Activated naive CD4-positive, alpha-beta T cell treated with anti-CD3 and anti-CD28 coated beads, Interleukin-2, amount 50 U/mL, for 24 hours (primary cell): Measurements from ENCODE around the gene SRSF2.
"Not testable (repeated sequence)": the region's sequence is repeated elsewhere in the genome, so short reads cannot be mapped to it uniquely, and the experiment has no call there.

Experiments
- H3K27ac Mint-ChIP-seq: one replicate; pipeline ENCODE4 v1.8.0; 2021; ENCODE audit warnings: mild to moderate bottlenecking, mixed read lengths
- H3K27me3 Mint-ChIP-seq: one replicate; pipeline ENCODE4 v1.8.0; 2021; ENCODE audit warnings: mixed read lengths
- H3K36me3 Mint-ChIP-seq: one replicate; pipeline ENCODE4 v1.8.0; 2021; ENCODE audit warnings: mixed read lengths
- H3K4me1 Mint-ChIP-seq: one replicate; pipeline ENCODE4 v1.8.0; 2021; ENCODE audit warnings: mixed read lengths
- H3K4me3 Mint-ChIP-seq: one replicate; pipeline ENCODE4 v1.8.0; 2021; ENCODE audit warnings: mild to moderate bottlenecking, mixed read lengths
- H3K9me3 Mint-ChIP-seq: one replicate; pipeline ENCODE4 v1.8.0; 2021; ENCODE audit warnings: mixed read lengths

SRSF2 gene

DNA sequence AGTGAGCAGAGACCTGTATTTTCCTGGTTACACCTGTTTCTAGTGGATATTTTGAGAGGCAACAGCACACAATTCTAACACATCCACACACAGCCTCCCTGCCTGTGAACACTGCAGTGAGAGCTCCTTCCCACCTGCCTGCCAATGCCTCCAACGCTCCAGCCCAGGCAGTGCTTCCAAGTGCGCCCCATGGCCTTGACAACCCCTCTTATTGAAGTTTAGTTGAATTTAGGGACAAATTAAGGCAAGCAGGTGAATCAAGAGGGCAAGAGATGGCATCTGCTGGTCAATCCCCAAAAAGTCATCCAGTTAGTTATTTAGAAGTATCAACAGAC, 21.7 kb downstream of the SRSF2 start:
- H3K27ac Mint-ChIP-seq = no peak overlapping the region
- H3K27me3 Mint-ChIP-seq = no peaks in the 10 kb centered on the region
- peaks cover 43% of the 10 kb centered on the region for H3K4me1 Mint-ChIP-seq
- no peaks in the 10 kb centered on the region for H3K9me3 Mint-ChIP-seq
- H3K36me3 Mint-ChIP-seq = peaks cover 7% of the 10 kb centered on the region
- H3K4me3 Mint-ChIP-seq = no peak overlapping the region

DNA sequence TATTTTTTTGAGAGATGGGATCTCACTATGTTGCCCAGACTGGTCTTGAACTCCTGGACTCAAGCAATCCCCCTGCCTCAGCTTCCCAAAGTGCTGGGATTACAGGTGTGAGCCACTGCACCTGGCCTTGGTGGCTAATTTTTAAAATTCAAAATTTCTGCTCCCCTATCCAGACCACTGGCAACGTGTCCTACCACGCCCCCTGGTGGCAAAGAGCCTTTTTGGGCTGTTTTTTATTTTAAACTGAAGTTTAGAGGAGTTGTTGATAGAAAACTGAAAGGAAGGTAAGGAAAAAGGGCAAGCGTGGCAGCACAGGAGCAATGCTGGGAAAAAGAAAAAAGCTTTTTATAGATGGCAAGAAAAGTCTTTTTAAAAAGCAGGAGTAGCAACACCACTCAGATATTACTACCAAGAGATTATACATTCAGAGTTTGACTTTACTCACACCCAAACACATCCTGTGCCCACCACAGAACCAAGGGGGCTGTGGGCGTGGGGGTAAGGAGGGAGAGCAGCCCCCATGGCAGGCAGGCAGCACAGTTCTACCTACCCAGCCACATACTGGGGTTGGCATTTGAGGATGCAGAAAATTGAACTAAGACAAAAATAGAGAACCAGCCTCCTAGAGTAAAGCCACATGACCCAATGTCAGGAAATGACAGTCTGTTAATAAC, 22.2 kb downstream of the SRSF2 start:
- no peaks in the 10 kb centered on the region for H3K9me3 Mint-ChIP-seq
- H3K27ac Mint-ChIP-seq = peak overlapping the region; percentile 57
- H3K36me3 Mint-ChIP-seq = peaks cover 7% of the 10 kb centered on the region
- no peaks in the 10 kb centered on the region for H3K27me3 Mint-ChIP-seq
- H3K4me1 Mint-ChIP-seq = peaks cover 44% of the 10 kb centered on the region
- H3K4me3 Mint-ChIP-seq = no peak overlapping the region

DNA sequence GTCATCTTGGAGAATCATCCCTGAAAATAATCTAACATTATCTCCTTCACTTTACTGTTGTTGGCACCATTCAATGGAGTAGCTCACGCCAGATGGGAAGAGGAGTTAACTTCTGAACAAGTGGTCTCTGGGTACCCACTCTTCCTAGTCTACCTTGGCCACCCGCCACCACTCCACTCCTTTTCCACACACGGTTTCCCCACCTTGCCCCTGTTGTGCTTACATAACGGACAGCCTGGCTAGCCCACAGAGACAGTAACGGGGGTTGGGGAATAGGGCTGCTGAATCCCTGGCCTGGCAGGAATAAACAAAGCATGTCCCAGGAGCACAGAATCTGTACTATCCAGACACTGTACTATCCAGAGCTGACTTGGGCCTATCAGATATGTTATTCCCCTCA, 22.8 kb downstream of the SRSF2 start:
- no peak overlapping the region for H3K4me3 Mint-ChIP-seq
- H3K9me3 Mint-ChIP-seq = no peaks in the 10 kb centered on the region
- H3K27ac Mint-ChIP-seq = peak overlapping the region; percentile 41
- H3K36me3 Mint-ChIP-seq = peaks cover 7% of the 10 kb centered on the region
- H3K27me3 Mint-ChIP-seq = no peaks in the 10 kb centered on the region
- H3K4me1 Mint-ChIP-seq = peaks cover 49% of the 10 kb centered on the region

DNA sequence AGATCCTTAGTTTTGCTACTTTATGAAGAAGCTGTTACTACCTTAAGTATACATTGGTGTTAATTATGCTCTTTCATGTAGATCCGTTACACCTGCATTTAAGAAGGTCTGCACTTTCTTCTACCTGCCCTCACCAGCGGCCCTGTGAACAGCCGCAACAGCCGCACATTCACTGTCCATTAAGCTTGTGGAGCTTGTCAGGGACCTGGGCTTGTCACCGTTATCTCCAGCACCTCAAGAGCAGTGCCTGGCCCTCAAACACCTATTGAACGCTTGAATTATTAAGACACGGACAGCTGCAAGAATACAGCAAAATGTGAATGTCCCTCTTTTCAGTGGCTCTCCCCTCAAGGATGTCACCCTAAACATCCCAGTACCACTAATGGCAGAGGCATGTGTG, 23.4 kb downstream of the SRSF2 start:
- H3K4me3 Mint-ChIP-seq = no peak overlapping the region
- H3K9me3 Mint-ChIP-seq = no peaks in the 10 kb centered on the region
- peaks cover 7% of the 10 kb centered on the region for H3K36me3 Mint-ChIP-seq
- H3K27me3 Mint-ChIP-seq = no peaks in the 10 kb centered on the region
- peaks cover 47% of the 10 kb centered on the region for H3K4me1 Mint-ChIP-seq
- H3K27ac Mint-ChIP-seq = peak overlapping the region; percentile 41

DNA sequence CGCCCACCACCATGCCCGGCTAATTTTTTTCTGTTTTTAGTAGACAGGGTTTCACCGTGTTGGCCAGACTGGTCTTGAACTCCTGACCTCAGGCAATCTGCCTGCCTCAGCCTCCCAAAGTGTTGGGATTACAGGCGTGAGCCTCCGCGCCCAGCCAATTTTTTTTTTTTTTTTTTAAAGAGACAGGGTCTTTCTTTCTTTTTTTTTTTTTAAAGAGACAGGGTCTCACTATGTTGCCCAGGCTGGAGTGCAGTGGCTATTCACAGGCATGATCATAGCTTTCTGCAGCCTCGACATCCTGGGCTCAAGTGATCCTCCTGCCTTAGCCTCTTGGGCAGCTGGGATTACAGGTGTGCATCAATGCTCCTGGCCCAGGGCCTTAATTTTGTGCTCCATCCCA, 24.8 kb downstream of the SRSF2 start:
- not testable (repeated sequence) for H3K27ac Mint-ChIP-seq

DNA sequence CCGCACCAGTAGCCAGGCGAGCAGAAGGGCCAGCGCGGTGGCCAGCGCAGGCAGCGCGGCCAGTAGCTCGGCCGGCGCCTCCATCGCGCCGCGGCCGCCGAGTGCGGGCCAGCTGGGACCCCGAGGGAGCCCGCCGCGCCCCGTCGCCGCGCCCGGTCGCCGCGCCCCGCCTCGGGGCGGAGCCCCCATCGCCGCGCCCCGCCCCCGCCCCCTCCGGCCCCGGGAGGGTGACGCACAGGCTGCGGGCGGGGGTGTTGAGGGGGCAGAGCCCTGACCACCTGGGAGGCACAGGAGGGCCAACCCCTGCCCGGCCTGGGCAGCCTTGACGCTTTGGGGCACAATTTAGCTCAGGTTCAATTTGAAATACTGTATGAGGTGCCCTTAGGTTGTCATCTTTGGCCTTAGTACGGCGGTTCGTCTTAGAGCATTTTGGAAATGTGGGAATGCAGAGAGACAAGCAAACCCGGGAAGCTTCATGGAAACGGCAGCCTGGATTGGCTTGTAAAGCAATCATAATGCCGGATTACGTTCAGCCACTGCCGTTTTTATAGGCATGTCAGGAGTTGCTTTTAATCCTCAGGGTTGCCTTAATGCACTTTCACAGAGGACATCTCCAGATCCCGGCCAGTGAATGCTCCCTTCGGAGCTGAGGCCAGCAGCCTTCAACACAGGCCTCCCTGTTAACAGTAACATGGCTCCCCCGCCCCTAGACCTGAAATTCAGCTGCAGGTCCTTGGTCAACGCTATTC, 26.1 kb downstream of the SRSF2 start, which contains the start of gene MXRA7:
TSS of gene MXRA7 (minus strand) at position 103 of the 749 bp plus-strand sequence. CDS start at position 84, 19 bp downstream.
- Mint-ChIP-seq H3K4me3 (peak within 1 kb of the TSS; percentile 73), H3K4me1 (peaks cover 41% of the 10 kb centered on the region), H3K27me3 (no peaks in the 10 kb centered on the region), H3K36me3 (peaks cover 5% of the 10 kb centered on the region), H3K9me3 (no peaks in the 10 kb centered on the region), H3K27ac (no peak within 1 kb of the TSS)

More for the DNA sequence above, 24.8 kb downstream of the SRSF2 start:
- H3K4me1 Mint-ChIP-seq = peaks cover 46% of the 10 kb centered on the region
- not testable (repeated sequence) for H3K27me3 Mint-ChIP-seq, H3K36me3 Mint-ChIP-seq, H3K4me3 Mint-ChIP-seq, H3K9me3 Mint-ChIP-seq

DNA sequence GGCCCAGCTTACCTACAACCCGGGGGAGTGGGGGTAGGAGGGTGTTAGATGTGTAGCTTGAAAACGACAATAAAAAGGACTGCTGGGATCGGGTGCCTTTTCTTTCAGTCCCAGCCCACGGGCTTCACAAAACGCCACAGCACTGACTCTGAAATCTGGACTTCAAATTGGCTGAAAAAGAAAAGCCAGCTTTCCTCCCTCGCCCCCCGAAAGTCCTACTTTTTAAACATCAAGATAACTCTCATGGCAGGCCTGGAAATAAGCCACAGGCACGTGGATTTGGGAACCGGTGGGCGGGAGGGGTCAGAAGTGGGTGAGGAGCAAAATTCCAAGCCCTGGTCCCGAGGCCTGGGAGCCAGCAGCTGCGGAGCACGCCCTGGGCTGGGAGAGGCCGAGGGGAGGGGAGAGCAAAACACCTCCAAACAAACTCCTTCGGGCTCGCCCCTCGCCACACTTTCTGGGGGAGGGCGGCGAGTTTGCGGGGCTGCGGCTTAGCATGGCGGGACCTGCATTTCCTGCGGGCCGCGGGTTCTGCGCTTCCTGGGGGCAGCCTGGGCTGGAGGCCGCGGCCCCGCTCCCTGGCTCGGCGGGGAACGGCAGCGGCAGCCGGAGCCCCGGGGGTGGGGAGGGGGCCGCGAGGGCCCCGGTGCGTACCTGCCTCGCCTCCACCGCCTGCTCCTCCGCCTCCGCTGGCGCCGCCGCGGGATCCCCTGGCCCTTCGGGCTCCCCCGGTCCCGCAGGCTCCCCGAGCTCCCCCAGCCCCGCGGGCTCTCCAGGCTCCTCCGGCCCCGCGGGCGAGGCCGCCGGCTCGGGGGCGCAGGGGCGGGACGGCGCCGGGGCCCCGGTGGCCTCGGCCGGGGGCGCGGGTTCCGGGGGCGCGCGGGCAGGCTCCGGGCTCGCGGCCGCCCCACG, 26.9 kb downstream of the SRSF2 start:
- not testable (repeated sequence) for H3K27me3 Mint-ChIP-seq, H3K36me3 Mint-ChIP-seq, H3K27ac Mint-ChIP-seq, H3K9me3 Mint-ChIP-seq
- Mint-ChIP-seq H3K4me3 (peak overlapping the region; percentile 63), H3K4me1 (peaks cover 33% of the 10 kb centered on the region)

DNA sequence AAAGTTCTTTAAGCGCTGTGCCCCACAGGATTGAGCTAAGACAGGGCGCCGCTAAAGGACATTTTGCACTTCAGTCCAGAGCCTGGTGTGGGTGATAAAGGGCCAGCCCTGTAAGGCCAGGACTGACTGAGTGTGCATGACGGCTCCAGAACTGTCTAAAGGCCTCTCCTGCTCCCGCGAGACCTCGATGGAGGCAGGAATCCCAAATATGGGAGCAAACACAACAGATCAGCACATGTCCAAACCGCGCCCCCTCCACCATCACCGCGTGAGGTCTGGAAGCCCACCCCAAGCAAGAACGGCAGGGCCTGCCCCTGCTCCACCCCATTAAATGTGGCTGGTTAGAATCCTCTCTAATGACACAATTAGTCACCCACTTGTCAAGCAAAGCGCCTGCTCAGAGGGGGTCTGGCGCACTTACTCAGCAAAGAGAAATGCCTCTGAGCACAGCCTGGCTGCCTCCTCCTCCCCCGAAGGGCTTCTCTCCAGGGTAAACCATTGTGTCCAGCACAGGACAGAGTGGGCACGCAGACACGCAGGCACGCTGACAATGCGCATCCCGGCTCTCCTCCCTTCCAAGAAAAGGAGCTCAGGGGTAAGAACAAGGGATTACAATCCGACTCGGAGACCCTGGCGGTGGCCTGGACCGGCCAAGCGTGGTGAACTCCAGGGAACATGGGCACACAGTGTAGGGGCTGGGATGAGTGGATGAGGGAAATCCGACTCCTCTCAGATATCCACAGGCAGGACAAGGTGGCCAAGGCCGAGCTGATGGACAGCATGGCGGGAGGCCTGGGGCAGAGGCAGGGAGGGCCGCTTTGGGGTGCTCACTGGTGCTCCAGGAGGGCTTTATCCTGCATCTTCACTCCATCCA, 27.8 kb downstream of the SRSF2 start:
- Mint-ChIP-seq H3K9me3 (no peaks in the 10 kb centered on the region), H3K4me3 (peak overlapping the region; percentile 70), H3K36me3 (no peaks in the 10 kb centered on the region), H3K4me1 (peaks cover 27% of the 10 kb centered on the region), H3K27ac (no peak overlapping the region), H3K27me3 (no peaks in the 10 kb centered on the region)

DNA sequence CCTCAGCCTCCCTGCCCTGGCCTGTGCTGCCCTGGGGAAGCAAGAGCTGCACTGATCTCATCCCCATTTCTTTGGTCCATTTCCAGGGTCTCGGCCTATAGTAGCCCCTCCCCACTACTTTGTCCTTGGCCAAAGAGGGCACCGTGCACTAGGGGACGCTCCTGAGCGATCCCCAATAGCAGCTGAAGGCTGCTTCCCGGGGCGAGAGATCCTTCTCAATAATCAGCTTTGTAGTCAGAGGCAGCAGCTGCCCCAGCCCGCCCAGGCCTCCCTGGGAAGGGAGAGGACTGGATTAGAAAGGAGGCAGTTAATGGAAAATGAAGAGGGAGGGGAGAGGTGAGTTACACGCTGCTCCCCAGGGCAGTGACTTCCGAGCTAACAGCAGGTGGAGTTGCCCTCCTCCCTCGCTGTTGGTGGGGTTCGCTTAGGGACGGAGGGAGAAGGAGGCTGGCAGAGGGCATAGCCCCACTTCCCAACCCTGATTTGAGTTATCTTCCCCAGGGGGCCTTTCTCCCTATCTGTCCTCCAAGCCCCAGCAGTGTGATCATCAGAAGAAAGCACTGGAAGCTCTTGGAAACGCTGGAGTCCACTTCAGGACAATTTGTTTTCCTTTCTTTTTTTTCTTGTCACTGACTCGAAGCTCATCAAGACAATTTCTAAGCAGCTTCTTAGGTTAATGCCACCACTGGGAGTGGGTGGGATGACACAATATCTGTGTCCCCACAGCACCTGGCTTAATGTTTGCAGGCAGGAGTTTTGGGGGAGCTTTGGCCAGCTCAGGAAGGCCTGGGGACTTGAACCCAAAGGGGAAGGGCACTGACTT, 28.9 kb downstream of the SRSF2 start:
- Mint-ChIP-seq H3K27ac (no peak overlapping the region), H3K4me3 (no peak overlapping the region), H3K36me3 (no peaks in the 10 kb centered on the region), H3K9me3 (no peaks in the 10 kb centered on the region), H3K27me3 (no peaks in the 10 kb centered on the region), H3K4me1 (peaks cover 16% of the 10 kb centered on the region)

DNA sequence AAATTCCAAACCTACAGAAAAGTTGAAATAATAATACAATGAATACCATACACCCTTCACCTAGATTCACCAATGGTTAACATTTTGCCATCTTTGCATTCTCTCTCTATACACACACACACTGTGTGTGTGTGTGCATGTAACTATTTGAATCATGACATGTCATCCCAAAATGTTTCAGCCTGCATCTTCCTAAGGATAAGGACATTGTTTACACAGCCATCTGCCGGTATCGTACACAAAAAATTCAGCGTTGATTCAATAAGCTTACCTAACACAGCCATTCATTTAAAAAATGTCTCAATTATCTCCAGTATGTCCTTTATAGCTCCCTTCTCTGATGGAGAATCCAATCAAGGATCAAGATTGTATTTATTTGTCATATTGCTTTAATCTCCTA, 30.3 kb downstream of the SRSF2 start:
- no peaks in the 10 kb centered on the region for H3K27me3 Mint-ChIP-seq
- no peak overlapping the region for H3K4me3 Mint-ChIP-seq
- no peak overlapping the region for H3K27ac Mint-ChIP-seq
- H3K9me3 Mint-ChIP-seq = no peaks in the 10 kb centered on the region
- peaks cover 12% of the 10 kb centered on the region for H3K4me1 Mint-ChIP-seq
- no peaks in the 10 kb centered on the region for H3K36me3 Mint-ChIP-seq

DNA sequence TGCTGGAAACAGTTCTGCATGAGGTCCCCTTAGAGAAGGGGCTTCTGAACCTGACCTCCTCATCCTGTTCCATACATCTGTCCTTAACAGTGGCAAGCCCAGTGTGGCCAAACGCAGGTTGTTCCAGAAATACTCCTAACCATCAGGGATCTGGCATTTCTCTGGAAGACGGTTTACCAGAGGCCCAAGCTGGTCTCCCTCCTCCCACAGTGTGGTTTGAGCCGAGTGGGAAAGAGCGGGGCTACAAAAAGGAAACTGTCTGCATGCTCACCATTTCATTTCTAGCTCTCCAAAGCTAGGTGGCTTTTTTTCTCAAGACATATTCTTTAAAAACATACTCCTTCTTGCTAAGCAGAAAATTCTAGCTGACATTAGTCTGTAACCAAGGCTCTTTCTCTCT, 32.3 kb downstream of the SRSF2 start:
- Mint-ChIP-seq H3K27ac (no peak overlapping the region), H3K36me3 (no peaks in the 10 kb centered on the region), H3K4me3 (no peak overlapping the region)

DNA sequence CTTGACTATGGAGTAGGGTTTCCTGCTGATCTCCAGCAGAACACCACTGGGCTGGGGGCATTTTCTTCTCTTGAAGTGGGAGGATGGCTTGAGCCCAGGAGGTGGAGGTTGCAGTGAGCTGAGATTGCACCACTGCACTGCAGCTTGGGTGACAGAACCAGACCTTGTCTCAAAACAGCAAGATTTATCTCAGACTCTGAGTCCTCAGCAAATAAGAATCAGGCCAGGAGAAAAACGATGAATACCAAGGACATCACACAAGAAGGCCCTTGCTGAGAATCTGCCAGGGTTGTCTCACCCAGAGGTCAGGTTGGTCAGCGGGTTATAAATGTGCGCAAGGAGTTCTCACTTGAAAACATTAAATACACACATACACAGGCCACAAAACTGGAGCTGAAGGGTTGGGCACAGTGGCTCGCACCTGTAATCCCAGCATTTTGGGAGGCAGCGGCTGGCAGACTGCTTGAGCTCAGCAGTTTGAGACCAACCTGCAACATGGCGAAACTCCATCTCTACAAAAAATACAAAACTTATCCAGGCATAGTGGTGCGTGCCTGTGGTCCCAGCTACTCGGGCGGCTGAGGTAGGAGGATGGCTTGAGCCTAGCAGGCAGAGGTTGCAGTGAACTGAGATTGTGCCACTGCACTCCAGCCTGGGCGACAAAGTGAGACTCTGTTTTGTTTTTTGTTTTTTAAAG, 34.0 kb downstream of the SRSF2 start:
- Mint-ChIP-seq H3K4me3 (no peak overlapping the region), H3K27me3 (no peaks in the 10 kb centered on the region), H3K4me1 (no peaks in the 10 kb centered on the region), H3K9me3 (no peaks in the 10 kb centered on the region), H3K36me3 (no peaks in the 10 kb centered on the region), H3K27ac (no peak overlapping the region)

More for the DNA sequence above, 32.3 kb downstream of the SRSF2 start:
- no peaks in the 10 kb centered on the region for H3K9me3 Mint-ChIP-seq
- peaks cover 4% of the 10 kb centered on the region for H3K4me1 Mint-ChIP-seq
- H3K27me3 Mint-ChIP-seq = no peaks in the 10 kb centered on the region

DNA sequence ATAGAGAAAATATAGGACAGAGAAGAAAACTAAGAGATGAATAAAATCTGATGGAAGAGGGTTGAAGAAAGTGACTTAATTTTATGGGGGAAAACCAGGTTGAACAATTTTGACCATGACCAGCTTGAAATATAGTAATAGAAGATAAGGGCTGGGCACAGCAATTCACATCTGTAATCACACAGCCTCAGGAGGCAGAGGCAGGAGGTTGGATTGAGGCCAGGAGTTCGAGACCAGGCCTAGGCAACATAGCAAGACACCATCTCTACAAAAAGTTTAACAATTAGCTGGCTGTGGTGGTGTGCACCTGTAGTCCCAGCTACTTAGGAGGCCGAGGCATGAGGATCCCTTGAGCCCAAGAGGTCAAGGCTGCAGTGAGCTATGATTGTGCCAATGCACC, 35.1 kb downstream of the SRSF2 start:
- no peaks in the 10 kb centered on the region for H3K9me3 Mint-ChIP-seq
- no peaks in the 10 kb centered on the region for H3K36me3 Mint-ChIP-seq
- H3K27ac Mint-ChIP-seq = no peak overlapping the region
- H3K4me3 Mint-ChIP-seq = no peak overlapping the region
- H3K4me1 Mint-ChIP-seq = no peaks in the 10 kb centered on the region
- no peaks in the 10 kb centered on the region for H3K27me3 Mint-ChIP-seq

DNA sequence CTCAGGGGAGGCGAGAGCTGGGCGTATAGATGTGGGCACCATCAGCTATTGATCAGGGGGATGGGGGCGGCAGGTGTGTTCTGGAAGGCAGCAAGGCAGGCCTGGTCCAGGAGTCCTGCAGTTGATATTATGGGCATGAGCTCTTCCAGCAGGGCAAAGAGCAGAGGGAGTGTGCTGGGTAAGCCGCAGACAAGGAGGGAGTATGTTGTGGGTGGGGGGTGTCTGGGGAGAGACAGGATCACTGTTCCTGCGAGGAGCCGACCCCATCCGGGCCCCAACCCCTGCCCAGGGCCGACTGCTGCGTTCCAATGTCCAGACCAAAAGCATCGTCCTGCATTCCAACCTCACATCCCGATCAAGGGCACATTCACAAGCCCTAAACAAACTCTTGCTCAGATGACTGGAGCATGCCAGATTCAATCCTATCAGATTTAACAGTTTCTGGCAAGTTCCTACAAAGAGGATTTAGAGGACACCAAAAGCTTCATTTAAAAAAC, 35.6 kb downstream of the SRSF2 start:
- Mint-ChIP-seq H3K9me3 (no peaks in the 10 kb centered on the region), H3K4me3 (no peak overlapping the region), H3K36me3 (no peaks in the 10 kb centered on the region), H3K27me3 (no peaks in the 10 kb centered on the region), H3K4me1 (no peaks in the 10 kb centered on the region), H3K27ac (no peak overlapping the region)
